HG03571 (cell line): ENCODE data around the gene CUL3.
A peak's percentile ranks its signal among the peaks of the same experiment; 100 is the strongest.
"Not testable (repeated sequence)": the region's sequence is repeated elsewhere in the genome, so short reads cannot be mapped to it uniquely, and the experiment has no call there.

Source experiments
- ATAC-seq: cut with Tn5 transposase; IDR thresholded peaks from one replicate; pipeline ENCODE4 v1.9.1; 2021; ENCODE audit not compliant: unreplicated experiment

The CUL3 gene

GRCh38 chr2:224545884-224546644 lies 39.1 kb downstream of the CUL3 start:
- no peak for ATAC-seq

DNA sequence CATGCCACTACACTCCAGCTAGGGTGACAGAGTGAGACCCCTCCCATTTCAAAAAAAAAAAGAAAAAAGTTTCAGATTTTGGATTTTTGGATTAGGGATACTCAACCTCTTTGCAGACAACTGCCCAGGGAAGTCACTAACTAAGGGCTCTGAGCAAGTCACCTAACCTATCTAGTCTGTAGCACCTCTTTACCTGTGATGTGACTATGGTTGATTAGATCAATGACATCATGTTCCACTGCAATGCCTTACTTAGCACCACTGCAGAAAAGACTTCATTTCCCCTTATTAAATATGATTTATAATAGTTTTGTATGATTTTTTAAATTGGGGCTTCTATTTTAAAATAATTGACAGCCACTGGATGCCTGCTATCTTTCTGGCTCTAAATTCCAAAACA lies 41.2 kb downstream of the CUL3 start:
- ATAC-seq: no peak

- no peak for ATAC-seq
These were observed 46.5 kb downstream of the CUL3 start for GRCh38 chr2:224538561-224539138.

- ATAC-seq: peak; percentile 60
These were observed 52.2 kb downstream of the CUL3 start for GRCh38 chr2:224532931-224533330.

DNA sequence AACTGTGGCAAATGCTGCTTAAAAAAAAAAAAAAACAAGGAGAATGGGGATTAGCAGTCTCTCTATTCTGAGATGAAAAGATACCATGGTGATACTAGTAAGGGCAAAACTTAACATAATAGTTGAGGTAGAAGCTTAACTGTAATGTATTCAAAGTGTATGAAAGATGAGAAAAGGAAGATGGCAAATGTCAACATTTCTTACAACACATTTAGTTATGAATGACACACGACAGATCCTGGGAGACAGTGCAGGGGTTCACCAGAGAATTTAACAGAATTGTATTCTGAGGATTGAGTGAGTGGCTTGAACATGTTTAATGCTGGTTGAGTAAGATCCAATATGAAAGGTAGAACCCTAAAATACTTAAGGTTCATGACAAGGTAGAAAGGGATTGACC lies 52.7 kb downstream of the CUL3 start:
- ATAC-seq: no peak

- ATAC-seq: no peak
These were observed 57.0 kb downstream of the CUL3 start for GRCh38 chr2:224528171-224528570.

DNA sequence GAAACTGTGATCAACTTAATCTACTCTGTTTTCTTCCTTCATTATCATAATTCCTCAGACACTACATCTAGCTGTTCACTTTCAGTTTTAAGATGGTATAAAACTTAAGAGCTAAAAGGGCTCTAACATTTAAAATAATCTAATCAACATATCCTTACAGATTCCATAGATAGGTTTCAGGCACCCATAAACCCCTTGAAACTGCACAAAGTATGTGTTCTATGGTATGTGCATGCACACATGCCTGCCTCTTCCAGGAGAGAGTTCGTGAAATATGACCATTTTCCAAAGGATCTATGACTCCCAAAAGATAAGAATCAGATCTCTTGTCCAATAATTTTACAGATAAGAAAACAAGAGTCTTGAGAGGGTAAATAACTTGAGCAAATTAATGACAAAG lies 59.4 kb downstream of the CUL3 start:
- ATAC-seq: no peak

- no peak for ATAC-seq
These were observed 60.5 kb downstream of the CUL3 start for GRCh38 chr2:224524657-224525056.

DNA sequence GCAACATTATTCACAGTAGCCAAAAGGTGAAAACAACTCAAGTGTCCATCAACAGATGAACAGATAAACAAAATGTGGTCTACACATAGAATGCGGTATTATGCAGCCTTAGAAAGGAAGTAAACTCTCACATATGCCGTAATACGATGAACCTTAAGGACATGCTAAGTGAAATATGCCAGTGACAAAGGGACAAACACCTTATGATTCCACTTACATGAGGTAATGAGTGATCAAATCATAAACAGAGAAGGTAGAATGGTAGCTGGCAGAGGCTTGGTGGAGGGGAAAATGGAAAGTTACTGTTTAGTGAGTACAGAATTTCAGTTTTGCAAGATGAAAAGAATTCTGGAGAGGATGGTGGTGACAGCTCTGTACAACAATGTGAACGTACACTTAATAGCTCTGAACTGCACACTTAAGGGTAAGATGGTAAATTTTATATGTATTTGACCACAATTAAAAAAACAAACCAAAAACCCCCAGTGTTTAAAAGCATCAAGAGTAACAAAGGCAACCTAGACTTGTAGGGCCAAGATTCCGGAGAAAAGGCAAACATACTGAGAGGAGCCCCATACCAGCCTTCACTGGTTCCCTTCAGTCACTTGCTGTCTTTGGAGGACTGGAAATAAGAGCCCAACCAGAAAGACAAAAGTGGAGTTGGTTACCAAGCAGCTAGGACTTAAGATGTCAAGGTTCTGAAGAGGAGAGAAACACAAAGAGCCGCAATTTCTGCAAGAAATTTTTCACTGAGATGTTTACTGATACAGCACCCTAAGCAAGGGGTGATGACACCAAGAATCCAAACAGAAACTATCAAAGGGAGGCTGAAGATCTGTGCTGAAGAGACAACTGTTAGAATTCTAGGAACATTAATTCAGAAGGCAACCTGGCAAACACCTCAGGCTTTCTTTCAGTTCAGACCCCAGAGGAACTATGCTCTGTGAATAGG lies 61.3 kb downstream of the CUL3 start:
- ATAC-seq: peak; percentile 25

DNA sequence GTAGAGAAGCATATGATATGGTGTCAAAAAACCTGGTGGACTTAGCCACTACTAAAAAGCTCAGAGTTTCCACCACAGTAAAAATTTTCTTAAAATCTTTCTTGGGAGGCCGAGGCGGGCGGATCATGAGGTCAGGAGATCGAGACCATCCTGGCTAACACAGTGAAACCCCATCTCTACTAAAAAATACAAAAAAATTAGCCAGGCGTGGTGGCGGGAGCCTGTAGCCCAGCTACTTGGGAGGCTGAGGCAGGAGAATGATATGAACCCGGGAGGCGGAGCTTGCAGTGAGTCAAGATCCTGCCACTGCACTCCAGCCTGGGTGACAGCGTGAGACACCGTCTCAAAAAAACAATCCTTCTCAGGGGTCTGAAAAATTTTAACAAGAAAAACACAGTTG lies 62.7 kb downstream of the CUL3 start:
- ATAC-seq: not testable (repeated sequence)

GRCh38 chr2:224520064-224520463 lies 65.1 kb downstream of the CUL3 start:
- peak; percentile 66 for ATAC-seq

DNA sequence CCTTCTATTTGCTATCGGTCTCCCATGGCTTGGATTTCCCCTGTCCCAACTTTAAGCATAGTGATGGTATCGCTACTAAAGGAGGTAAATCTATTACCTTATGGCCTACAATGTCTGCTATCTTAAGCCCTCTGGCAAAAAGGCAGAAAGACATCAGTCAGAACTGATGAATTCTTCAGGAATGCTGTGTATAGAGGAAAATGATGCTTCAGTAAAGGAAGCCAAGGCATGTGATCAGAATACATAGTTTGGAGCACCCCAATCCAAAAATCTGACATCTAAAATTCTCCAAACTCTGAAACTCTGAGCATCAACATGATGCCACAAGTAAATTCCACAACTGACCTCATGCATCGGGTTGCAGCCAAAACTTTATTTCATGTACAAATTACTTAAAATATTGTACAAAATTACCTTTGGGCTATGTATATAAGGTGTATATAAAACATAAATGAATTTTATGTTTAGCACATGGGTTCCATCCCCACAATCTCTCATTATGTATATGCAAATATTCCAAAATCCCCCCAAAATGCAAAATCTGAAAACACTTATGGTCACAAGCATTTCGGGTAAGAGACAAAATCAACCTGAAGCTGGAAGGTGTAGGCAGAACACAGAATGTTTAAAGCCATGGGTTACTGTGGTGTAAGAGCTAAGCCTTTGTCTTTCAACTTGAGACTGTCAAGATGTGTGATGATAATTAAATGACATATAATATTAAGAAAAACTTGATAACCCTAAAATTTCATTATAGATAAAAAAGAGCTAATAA lies 66.2 kb downstream of the CUL3 start:
- no peak for ATAC-seq

- no peak for ATAC-seq
These were observed 67.2 kb downstream of the CUL3 start for GRCh38 chr2:224517963-224518362.

DNA sequence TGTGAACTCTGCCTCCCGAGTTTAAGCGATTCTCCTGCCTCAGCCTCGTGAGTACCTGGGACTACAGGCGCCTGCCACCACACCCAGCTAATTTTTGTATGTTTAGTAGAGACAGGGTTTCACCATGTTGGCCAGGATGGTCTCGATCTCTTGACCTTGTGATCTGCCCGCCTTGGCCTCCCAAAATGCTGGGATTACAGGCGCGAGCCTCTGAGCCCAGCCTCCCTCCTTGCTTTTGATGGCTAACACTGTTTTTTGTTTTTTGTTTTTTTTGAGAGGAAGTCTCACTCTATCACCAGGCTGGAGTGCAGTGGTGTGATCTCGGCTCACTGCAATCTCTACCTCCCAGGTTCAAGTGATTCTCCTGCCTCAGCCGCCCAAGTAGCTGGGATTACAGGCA lies 68.8 kb downstream of the CUL3 start:
- ATAC-seq: not testable (repeated sequence)

GRCh38 chr2:224513991-224514390 lies 71.2 kb downstream of the CUL3 start:
- no peak for ATAC-seq

- no peak for ATAC-seq
These were observed 77.4 kb downstream of the CUL3 start for GRCh38 chr2:224507789-224508188.

- ATAC-seq: no peak
These were observed 78.7 kb downstream of the CUL3 start for GRCh38 chr2:224506494-224506893.

DNA sequence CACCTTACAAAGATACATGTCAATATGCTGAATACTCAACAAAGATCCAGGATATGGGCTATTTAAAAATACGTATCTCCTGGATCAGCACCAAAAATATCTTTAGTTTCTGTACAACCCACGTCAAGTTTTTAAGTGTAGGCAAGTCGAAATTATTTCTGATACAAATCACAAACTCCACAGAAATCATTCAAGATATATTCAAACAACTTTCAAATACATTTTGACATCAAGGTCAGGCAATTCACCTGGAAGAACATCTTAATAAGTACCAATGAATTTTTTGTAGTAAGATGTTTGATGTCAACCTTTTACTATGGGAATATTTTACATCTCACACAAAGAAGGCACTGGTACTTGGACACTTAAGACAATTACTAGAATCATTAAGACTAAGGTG lies 86.2 kb downstream of the CUL3 start:
- no peak for ATAC-seq

GRCh38 chr2:224492531-224492930 lies 92.6 kb downstream of the CUL3 start:
- ATAC-seq: no peak

GRCh38 chr2:224487940-224488339 lies 97.2 kb downstream of the CUL3 start:
- ATAC-seq: not testable (repeated sequence)
